ENCODE data around the gene TMEM184B.

GRCh38 chr22:38236786-38237185 is 36.0 kb downstream of the TMEM184B start:
- no peak for TF ChIP-seq CTCF (optimal IDR thresholded peaks at IDR 0.05 in 1 of 3, IDR thresholded peaks at IDR 0.05 in 1 of 3, conservative IDR thresholded peaks at IDR 0.05 in 1 of 3; ENCODE audit: extremely low read depth in 1 of 3, insufficient read depth in 2 of 3, low read length in 3 of 3)
- TF ChIP-seq EZH2 (IDR thresholded peaks at IDR 0.05; ENCODE audit: low read length) = no peak

Measured in keratinocyte (primary cell).